Left renal cortex interstitium (tissue), 4 donors: ENCODE measurements around the gene PHACTR2. TPM values are rescaled to one million over a fixed set of nuclear protein-coding genes. Genes with fewer than 3 reads are reported as not detected.

Experiments
- polyA plus RNA-seq, 4 donors: library from polyadenylated mRNA; unstranded; fragments of 120-200 nt; gene quantifications; one replicate each; pipeline ENCODE4 v1.2.1, GENCODE V29; 2013; ENCODE audit not compliant: insufficient read length in 4 of 4

PHACTR2 gene
- polyA plus RNA-seq, 4 donors = 30.0 to 36.7 (median 33.4) TPM

Other genes with a start within 250 kb of the PHACTR2 start
- 10 to 100 TPM in 2 of 4 donors, 1 to 10 TPM in 2; 8.7 to 23.8 (median 13.4) TPM for gene ADAT2, start 227.3 kb upstream of the PHACTR2 start, polyA plus RNA-seq
- 10 to 100 TPM; 31.4 to 40.4 (median 35.5) TPM for gene PEX3, start 227.2 kb upstream of the PHACTR2 start, polyA plus RNA-seq
- 10 to 100 TPM; 56.4 to 70.1 (median 66.7) TPM for gene FUCA2, start 166.2 kb upstream of the PHACTR2 start, polyA plus RNA-seq
- 10 to 100 TPM; 34.3 to 45.2 (median 38.8) TPM for gene LTV1, start 165.4 kb downstream of the PHACTR2 start, polyA plus RNA-seq
- not detected for gene ZC2HC1B, start 186.5 kb downstream of the PHACTR2 start, polyA plus RNA-seq